ENCODE results near the gene SLC22A1. TPM values are rescaled to one million over a fixed set of nuclear protein-coding genes. Genes with fewer than 3 reads are reported as not detected.

SLC22A1 gene
- polyA plus RNA-seq, 1 donor from 2014 or later: 0.71 TPM

DNA sequence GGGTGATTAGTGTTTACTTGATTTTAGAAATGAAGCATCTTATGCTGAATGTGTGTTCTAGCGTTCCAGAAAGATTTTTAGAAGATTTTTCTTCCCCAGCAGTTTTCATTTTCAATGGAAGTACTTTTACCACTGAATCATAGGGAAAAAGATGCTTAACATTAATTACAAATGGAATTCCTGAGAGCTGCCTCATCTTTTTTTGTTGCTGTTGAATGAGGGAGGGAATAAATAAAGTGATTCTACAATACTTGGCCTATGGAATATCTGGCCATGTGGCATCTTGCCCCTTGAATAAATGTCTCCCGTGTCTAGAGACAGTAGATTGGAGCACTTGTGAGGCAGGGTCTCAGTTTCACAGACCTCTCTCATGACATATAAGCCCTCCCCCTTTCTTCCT lies 44.1 kb upstream of the SLC22A1 start:
- Histone ChIP-seq H3K9me2 (ENCODE audit: insufficient read depth, low read length) (no peaks in the 10 kb centered on the region), H3K36me3 (ENCODE audit: insufficient read depth, low read length) (peaks cover 4% of the 10 kb centered on the region)

DNA sequence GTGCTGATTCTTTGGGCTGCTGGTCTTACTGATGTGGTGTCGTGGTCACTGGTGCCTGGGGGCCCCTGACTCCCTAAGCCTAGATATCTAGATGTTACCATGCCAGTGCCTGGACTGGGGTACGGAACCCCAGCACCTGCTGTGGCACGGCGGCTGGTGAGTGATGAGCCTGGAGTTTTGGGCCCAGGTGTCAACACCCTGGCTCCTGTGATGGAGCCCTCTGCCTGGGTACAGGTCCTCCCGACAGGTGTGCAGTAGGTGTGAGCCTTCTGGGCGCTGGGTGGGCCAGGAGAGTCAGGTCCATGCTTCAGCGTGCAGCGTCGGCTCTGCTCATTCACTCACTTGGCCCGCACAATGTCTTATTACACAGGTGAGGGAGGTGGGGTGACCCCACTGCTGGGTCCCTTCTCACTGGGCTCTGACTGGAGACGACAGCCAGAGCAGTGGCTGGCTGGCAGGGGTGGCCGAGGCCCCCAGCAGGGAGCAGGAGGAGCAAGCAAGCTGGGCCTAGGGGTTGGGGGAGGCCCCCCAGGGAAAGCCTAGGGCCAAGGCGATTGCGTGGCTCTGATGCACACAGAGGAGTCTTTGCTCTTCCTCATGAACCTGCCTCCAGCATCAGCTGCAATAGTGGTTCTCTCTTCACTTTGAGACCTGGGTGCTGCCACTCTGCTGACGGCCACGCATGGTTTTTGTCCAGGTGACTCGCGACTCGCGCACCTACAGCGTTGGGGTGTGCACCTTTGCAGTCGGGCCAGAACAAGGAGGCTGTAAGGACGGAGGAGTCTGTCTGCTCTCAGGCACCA lies 42.5 kb upstream of the SLC22A1 start:
- H3K27me3 ChIP-seq (ENCODE audit: insufficient read depth, low read depth, low read length): no peaks in the 10 kb centered on the region
- H3K9ac ChIP-seq (ENCODE audit: low read length): no peak overlapping the region
- no peaks in the 10 kb centered on the region for H3F3A ChIP-seq (ENCODE audit: insufficient read depth, low read length, poor library complexity, severe bottlenecking)
- no peaks in the 10 kb centered on the region for H3K36me3 ChIP-seq (ENCODE audit: insufficient read depth, low read length)
- H3K4me3 ChIP-seq (ENCODE audit: low read length): no peak overlapping the region
- no peak overlapping the region for H3K27ac ChIP-seq (ENCODE audit: low read length)
- H4K20me1 ChIP-seq (ENCODE audit: insufficient read depth): no peaks in the 10 kb centered on the region
- H3K79me2 ChIP-seq (replicated peaks; ENCODE audit: insufficient read depth, low read length): no peaks in the 10 kb centered on the region
- H3K4me2 ChIP-seq (ENCODE audit: low read length): no peak overlapping the region
- no peaks in the 10 kb centered on the region for H3K9me2 ChIP-seq (ENCODE audit: insufficient read depth, low read length)
- H2AFZ ChIP-seq (ENCODE audit: low read depth, low read length): no peak overlapping the region
- no peaks in the 10 kb centered on the region for H3K9me3 ChIP-seq (ENCODE audit: low read length)
- TF ChIP-seq, protein P1, sequence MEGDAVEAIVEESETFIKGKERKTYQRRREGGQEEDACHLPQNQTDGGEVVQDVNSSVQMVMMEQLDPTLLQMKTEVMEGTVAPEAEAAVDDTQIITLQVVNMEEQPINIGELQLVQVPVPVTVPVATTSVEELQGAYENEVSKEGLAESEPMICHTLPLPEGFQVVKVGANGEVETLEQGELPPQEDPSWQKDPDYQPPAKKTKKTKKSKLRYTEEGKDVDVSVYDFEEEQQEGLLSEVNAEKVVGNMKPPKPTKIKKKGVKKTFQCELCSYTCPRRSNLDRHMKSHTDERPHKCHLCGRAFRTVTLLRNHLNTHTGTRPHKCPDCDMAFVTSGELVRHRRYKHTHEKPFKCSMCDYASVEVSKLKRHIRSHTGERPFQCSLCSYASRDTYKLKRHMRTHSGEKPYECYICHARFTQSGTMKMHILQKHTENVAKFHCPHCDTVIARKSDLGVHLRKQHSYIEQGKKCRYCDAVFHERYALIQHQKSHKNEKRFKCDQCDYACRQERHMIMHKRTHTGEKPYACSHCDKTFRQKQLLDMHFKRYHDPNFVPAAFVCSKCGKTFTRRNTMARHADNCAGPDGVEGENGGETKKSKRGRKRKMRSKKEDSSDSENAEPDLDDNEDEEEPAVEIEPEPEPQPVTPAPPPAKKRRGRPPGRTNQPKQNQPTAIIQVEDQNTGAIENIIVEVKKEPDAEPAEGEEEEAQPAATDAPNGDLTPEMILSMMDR (IDR thresholded peaks at IDR 0.05; ENCODE audit: poor library complexity, severe bottlenecking): no peak
- TF ChIP-seq MXI1 (conservative IDR thresholded peaks at IDR 0.05; ENCODE audit: poor library complexity, severe bottlenecking) (no peak), EZH2 (IDR thresholded peaks at IDR 0.05; ENCODE audit: borderline replicate concordance, insufficient read depth, low read length, poor library complexity, severe bottlenecking) (no peak), EP300 (conservative IDR thresholded peaks at IDR 0.05; ENCODE audit: poor library complexity, severe bottlenecking) (no peak), SMC3 (conservative IDR thresholded peaks at IDR 0.05; ENCODE audit: poor library complexity) (no peak), TAF1 (IDR thresholded peaks at IDR 0.05; ENCODE audit: low read depth) (no peak), RAD21 (conservative IDR thresholded peaks at IDR 0.05) (no peak), POLR2AphosphoS5 (IDR thresholded peaks at IDR 0.05) (no peak)
- TF ChIP-seq, protein P2, sequence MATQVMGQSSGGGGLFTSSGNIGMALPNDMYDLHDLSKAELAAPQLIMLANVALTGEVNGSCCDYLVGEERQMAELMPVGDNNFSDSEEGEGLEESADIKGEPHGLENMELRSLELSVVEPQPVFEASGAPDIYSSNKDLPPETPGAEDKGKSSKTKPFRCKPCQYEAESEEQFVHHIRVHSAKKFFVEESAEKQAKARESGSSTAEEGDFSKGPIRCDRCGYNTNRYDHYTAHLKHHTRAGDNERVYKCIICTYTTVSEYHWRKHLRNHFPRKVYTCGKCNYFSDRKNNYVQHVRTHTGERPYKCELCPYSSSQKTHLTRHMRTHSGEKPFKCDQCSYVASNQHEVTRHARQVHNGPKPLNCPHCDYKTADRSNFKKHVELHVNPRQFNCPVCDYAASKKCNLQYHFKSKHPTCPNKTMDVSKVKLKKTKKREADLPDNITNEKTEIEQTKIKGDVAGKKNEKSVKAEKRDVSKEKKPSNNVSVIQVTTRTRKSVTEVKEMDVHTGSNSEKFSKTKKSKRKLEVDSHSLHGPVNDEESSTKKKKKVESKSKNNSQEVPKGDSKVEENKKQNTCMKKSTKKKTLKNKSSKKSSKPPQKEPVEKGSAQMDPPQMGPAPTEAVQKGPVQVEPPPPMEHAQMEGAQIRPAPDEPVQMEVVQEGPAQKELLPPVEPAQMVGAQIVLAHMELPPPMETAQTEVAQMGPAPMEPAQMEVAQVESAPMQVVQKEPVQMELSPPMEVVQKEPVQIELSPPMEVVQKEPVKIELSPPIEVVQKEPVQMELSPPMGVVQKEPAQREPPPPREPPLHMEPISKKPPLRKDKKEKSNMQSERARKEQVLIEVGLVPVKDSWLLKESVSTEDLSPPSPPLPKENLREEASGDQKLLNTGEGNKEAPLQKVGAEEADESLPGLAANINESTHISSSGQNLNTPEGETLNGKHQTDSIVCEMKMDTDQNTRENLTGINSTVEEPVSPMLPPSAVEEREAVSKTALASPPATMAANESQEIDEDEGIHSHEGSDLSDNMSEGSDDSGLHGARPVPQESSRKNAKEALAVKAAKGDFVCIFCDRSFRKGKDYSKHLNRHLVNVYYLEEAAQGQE (IDR thresholded peaks at IDR 0.05; ENCODE audit: borderline replicate concordance): no peak

More for the DNA sequence above, 44.1 kb upstream of the SLC22A1 start:
- Histone ChIP-seq H3K4me2 (ENCODE audit: low read length) (no peak overlapping the region), H3K4me3 (ENCODE audit: low read length) (no peak overlapping the region), H3K9me3 (ENCODE audit: low read length) (no peaks in the 10 kb centered on the region), H3K79me2 (replicated peaks; ENCODE audit: insufficient read depth, low read length) (no peaks in the 10 kb centered on the region), H3K27ac (ENCODE audit: low read length) (no peak overlapping the region), H3K9ac (ENCODE audit: low read length) (no peak overlapping the region), H3F3A (ENCODE audit: insufficient read depth, low read length, poor library complexity, severe bottlenecking) (no peaks in the 10 kb centered on the region), H2AFZ (ENCODE audit: low read depth, low read length) (no peak overlapping the region), H4K20me1 (ENCODE audit: insufficient read depth) (no peaks in the 10 kb centered on the region), H3K27me3 (ENCODE audit: insufficient read depth, low read depth, low read length) (no peaks in the 10 kb centered on the region)
- no peak for TF ChIP-seq EP300 (conservative IDR thresholded peaks at IDR 0.05; ENCODE audit: poor library complexity, severe bottlenecking)
- no peak for TF ChIP-seq EZH2 (IDR thresholded peaks at IDR 0.05; ENCODE audit: borderline replicate concordance, insufficient read depth, low read length, poor library complexity, severe bottlenecking)
- no peak for TF ChIP-seq RAD21 (conservative IDR thresholded peaks at IDR 0.05)
- TF ChIP-seq POLR2AphosphoS5 (IDR thresholded peaks at IDR 0.05): no peak
- TF ChIP-seq, protein P2 (IDR thresholded peaks at IDR 0.05; ENCODE audit: borderline replicate concordance): no peak
- TF ChIP-seq TAF1 (IDR thresholded peaks at IDR 0.05; ENCODE audit: low read depth): no peak
- TF ChIP-seq, protein P1 (IDR thresholded peaks at IDR 0.05; ENCODE audit: poor library complexity, severe bottlenecking): no peak
- no peak for TF ChIP-seq SMC3 (conservative IDR thresholded peaks at IDR 0.05; ENCODE audit: poor library complexity)
- no peak for TF ChIP-seq MXI1 (conservative IDR thresholded peaks at IDR 0.05; ENCODE audit: poor library complexity, severe bottlenecking)
